ENCODE data around the gene RHBG.
A peak's percentile ranks its signal among the peaks of the same experiment; 100 is the strongest.
"Not testable (repeated sequence)": the region's sequence is repeated elsewhere in the genome, so short reads cannot be mapped to it uniquely, and the experiment has no call there.

RHBG gene

GRCh38 chr1:156368889-156369684 is at the start of gene RHBG:
RHBG (plus strand) TSS chr1:156369211; CDS start chr1:156369250, 39 bp downstream.
- DNase-seq, result no peak

GRCh38 chr1:156319664-156320063 is 49.3 kb upstream of the RHBG start:
- no peak for DNase-seq

- no peak for DNase-seq
Observed at GRCh38 chr1:156320560-156320959, 48.5 kb upstream of the RHBG start.

- DNase-seq, result not testable (repeated sequence)
Observed at GRCh38 chr1:156323179-156323578, 45.8 kb upstream of the RHBG start.

GRCh38 chr1:156336242-156336641 is 32.8 kb upstream of the RHBG start:
- DNase-seq, result no peak

- no peak for DNase-seq
Observed at GRCh38 chr1:156337052-156337887, 31.7 kb upstream of the RHBG start.

- no peak for DNase-seq
Observed at GRCh38 chr1:156337888-156338179, 31.2 kb upstream of the RHBG start.

GRCh38 chr1:156338180-156338976 is 30.6 kb upstream of the RHBG start, which contains the start of the genes CCT3 and TSACC:
CCT3 (minus strand) TSS chr1:156338292; CDS start chr1:156338184, 108 bp downstream.
TSACC (plus strand) TSS chr1:156338526; CDS start chr1:156339758, 1,232 bp downstream.
- DNase-seq, result peak; percentile 100

- no peak for DNase-seq
Observed at GRCh38 chr1:156342166-156342955, 26.6 kb upstream of the RHBG start.

- DNase-seq, result no peak
Observed at GRCh38 chr1:156344409-156344808, 24.6 kb upstream of the RHBG start.

- not testable (repeated sequence) for DNase-seq
Observed at GRCh38 chr1:156346035-156346434, 23.0 kb upstream of the RHBG start.

- no peak for DNase-seq
Observed at GRCh38 chr1:156346636-156347035, 22.4 kb upstream of the RHBG start.

GRCh38 chr1:156347331-156347730 is 21.7 kb upstream of the RHBG start:
- DNase-seq, result no peak

- DNase-seq, result not testable (repeated sequence)
Observed at GRCh38 chr1:156352481-156352880, 16.5 kb upstream of the RHBG start.

GRCh38 chr1:156356262-156356874 is 12.6 kb upstream of the RHBG start:
- DNase-seq, result no peak

GRCh38 chr1:156356875-156357534 is 12.0 kb upstream of the RHBG start:
- peak; percentile 82 for DNase-seq

GRCh38 chr1:156357977-156358376 is 11.0 kb upstream of the RHBG start:
- DNase-seq, result no peak

- DNase-seq, result no peak
Observed at GRCh38 chr1:156358641-156359040, 10.4 kb upstream of the RHBG start.

GRCh38 chr1:156359249-156359648 is 9.8 kb upstream of the RHBG start:
- no peak for DNase-seq

- no peak for DNase-seq
Observed at GRCh38 chr1:156359973-156360372, 9.0 kb upstream of the RHBG start.

GRCh38 chr1:156360534-156360933 is 8.5 kb upstream of the RHBG start:
- DNase-seq, result no peak
